NCI-H82 (cell line): ENCODE data around the gene C20orf141.

ENCODE experiments used
- DNase-seq: peaks from one replicate; lab custom pipeline; 2025; lab: John Stamatoyannopoulos, UW

Gene C20orf141

GRCh38 chr20:2847802-2848201 lies 33.0 kb downstream of the C20orf141 start:
- DNase-seq, result no peak

- no peak for DNase-seq
Measured at GRCh38 chr20:2849529-2849928, 34.7 kb downstream of the C20orf141 start.

GRCh38 chr20:2851086-2851485 lies 36.3 kb downstream of the C20orf141 start:
- no peak for DNase-seq

GRCh38 chr20:2858591-2858990 lies 43.8 kb downstream of the C20orf141 start:
- no peak for DNase-seq

GRCh38 chr20:2859330-2860121 lies 44.7 kb downstream of the C20orf141 start:
- no peak for DNase-seq

- DNase-seq, result no peak
Measured at GRCh38 chr20:2864626-2865025, 49.8 kb downstream of the C20orf141 start.

GRCh38 chr20:2865101-2865500 lies 50.3 kb downstream of the C20orf141 start:
- no peak for DNase-seq
